HepG2 (cell line): Measurements from ENCODE around the gene HNRNPA1. TPM values are rescaled to one million over a fixed set of nuclear protein-coding genes. Genes with fewer than 3 reads are reported as not detected.

Source experiments
- CBFB ChIP-seq: sonication (generic); formaldehyde crosslinking; IDR thresholded peaks from 2 replicates; pipeline ENCODE4 v1.4.0; 2020; ENCODE audit warnings: missing genetic modification reagents
- HBP1 ChIP-seq: IDR thresholded peaks from 2 replicates; pipeline ENCODE4 v1.6.1; 2016; ENCODE audit warnings: low read depth, control low read depth
- HOXA5 ChIP-seq: sonication (generic); formaldehyde crosslinking; IDR thresholded peaks from 2 replicates; pipeline ENCODE4 v1.4.0; 2020; ENCODE audit warnings: missing genetic modification reagents
- KLF11 ChIP-seq: IDR thresholded peaks from 2 replicates; pipeline ENCODE4 v1.6.1; 2016; ENCODE audit warnings: missing compliant biosample characterization
- KLF13 ChIP-seq: sonication (generic); formaldehyde crosslinking; IDR thresholded peaks from 2 replicates; pipeline ENCODE4 v1.4.0; 2020; ENCODE audit warnings: mild to moderate bottlenecking, missing genetic modification reagents
- NFIC ChIP-seq: IDR thresholded peaks from 2 replicates; pipeline ENCODE4 v1.6.1; 2012; ENCODE audit warnings: mild to moderate bottlenecking, low read length, inconsistent platforms
- RFXANK ChIP-seq: IDR thresholded peaks from 2 replicates; pipeline ENCODE4 v1.6.1; 2016
- RNF219 ChIP-seq: sonication (generic); formaldehyde crosslinking; IDR thresholded peaks from 2 replicates; pipeline ENCODE4 v1.5.0; 2020; ENCODE audit warnings: mild to moderate bottlenecking, missing genetic modification reagents
- ZMAT5 ChIP-seq: sonication (generic); formaldehyde crosslinking; IDR thresholded peaks from 2 replicates; pipeline ENCODE4 v1.5.0; 2020; ENCODE audit warnings: mild to moderate bottlenecking, low read depth, missing genetic modification reagents, borderline replicate concordance
- polyA plus RNA-seq, 8 experiments: library from polyadenylated mRNA; depleted of rRNA in 3 of 8; stranded (reverse) in 7 of 8; unstranded in 1 of 8; fragments of >200 nt; fragmentation: Illumina TruSeq in 4 of 8; extraction: Trizol in 4 of 8; gene quantifications; 2 replicates each; pipeline versions ENCODE4 v1.2.1 to v1.2.3, GENCODE V29; 2011 to 2016; ENCODE audit warnings: low read depth in 4 of 8, missing spikeins in 1 of 8, mixed read lengths in 1 of 8; ENCODE audit not compliant: insufficient read depth in 1 of 8
- total RNA-seq, 5 experiments: library from RNA; depleted of rRNA; stranded (reverse); fragments of >200 nt; fragmentation: Illumina TruSeq; extraction: Trizol; gene quantifications; 2 replicates each; pipeline ENCODE4 v1.2.3, GENCODE V29; 2016; ENCODE audit warnings: low read depth in 1 of 5
- TF ChIP-seq, protein P1 (sequence below): IDR thresholded peaks from 2 replicates; pipeline ENCODE4 v1.6.1; 2018; ENCODE audit warnings: missing genetic modification reagents, mild to moderate bottlenecking, missing compliant biosample characterization
- TF ChIP-seq, protein P2 (sequence below): sonication (generic); formaldehyde crosslinking; IDR thresholded peaks from 2 replicates; pipeline ENCODE4 v1.5.0; 2020; ENCODE audit warnings: missing genetic modification reagents
- TF ChIP-seq, protein P3 (sequence below), 2 experiments: sonication (generic) in 1 of 2; formaldehyde crosslinking in 1 of 2; IDR thresholded peaks; 2 replicates each; pipeline versions ENCODE4 v1.4.0 to v1.6.1; 2018 to 2020; ENCODE audit warnings: missing genetic modification reagents in 2 of 2, borderline replicate concordance in 1 of 2, low read depth in 1 of 2, mild to moderate bottlenecking in 1 of 2, missing biosample characterization in 1 of 2
- TF ChIP-seq, protein P4 (sequence below): sonication (generic); formaldehyde crosslinking; IDR thresholded peaks from 2 replicates; pipeline ENCODE4 v1.4.0; 2020; ENCODE audit warnings: mild to moderate bottlenecking, missing genetic modification reagents

Gene HNRNPA1
- total and polyA plus RNA-seq, 2 of the 13 experiments (the other 11 are each of a cell fraction or from before 2014, with no cell fraction given) = 535 to 1,820 TPM

GRCh38 chr12:54324617-54325441, 44.3 kb downstream of the HNRNPA1 start, which contains the start of gene COPZ1 (continued):
- TF ChIP-seq, protein P1, sequence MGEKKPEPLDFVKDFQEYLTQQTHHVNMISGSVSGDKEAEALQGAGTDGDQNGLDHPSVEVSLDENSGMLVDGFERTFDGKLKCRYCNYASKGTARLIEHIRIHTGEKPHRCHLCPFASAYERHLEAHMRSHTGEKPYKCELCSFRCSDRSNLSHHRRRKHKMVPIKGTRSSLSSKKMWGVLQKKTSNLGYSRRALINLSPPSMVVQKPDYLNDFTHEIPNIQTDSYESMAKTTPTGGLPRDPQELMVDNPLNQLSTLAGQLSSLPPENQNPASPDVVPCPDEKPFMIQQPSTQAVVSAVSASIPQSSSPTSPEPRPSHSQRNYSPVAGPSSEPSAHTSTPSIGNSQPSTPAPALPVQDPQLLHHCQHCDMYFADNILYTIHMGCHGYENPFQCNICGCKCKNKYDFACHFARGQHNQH = 0 out of 2 replicates have a peak, but pooled peaks have one; percentile 20
- TF ChIP-seq, protein P2, sequence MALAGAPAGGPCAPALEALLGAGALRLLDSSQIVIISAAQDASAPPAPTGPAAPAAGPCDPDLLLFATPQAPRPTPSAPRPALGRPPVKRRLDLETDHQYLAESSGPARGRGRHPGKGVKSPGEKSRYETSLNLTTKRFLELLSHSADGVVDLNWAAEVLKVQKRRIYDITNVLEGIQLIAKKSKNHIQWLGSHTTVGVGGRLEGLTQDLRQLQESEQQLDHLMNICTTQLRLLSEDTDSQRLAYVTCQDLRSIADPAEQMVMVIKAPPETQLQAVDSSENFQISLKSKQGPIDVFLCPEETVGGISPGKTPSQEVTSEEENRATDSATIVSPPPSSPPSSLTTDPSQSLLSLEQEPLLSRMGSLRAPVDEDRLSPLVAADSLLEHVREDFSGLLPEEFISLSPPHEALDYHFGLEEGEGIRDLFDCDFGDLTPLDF (CRISPR knock-in tag) = peak; percentile 40; the same call in 1 of the 2 replicates
- TF ChIP-seq HOXA5 (CRISPR knock-in tag) = 0 out of 2 replicates have a peak, but pooled peaks have one; percentile 3
- TF ChIP-seq KLF13 (CRISPR knock-in tag) = no peak
- TF ChIP-seq NFIC = no peak
- TF ChIP-seq KLF11 = no peak; the same call in 1 of the 2 replicates
- TF ChIP-seq HBP1 (CRISPR knock-in tag) = no peak
- TF ChIP-seq CBFB = 0 out of 2 replicates have a peak, but pooled peaks have one; percentile 33
- 0 out of 2 replicates have a peak, but pooled peaks have one; percentile 43 for TF ChIP-seq RNF219
- TF ChIP-seq ZMAT5 (CRISPR knock-in tag) = no peak
- peak; percentile 90; the same call in 1 of the 2 replicates for TF ChIP-seq RFXANK
- TF ChIP-seq, protein P3, sequence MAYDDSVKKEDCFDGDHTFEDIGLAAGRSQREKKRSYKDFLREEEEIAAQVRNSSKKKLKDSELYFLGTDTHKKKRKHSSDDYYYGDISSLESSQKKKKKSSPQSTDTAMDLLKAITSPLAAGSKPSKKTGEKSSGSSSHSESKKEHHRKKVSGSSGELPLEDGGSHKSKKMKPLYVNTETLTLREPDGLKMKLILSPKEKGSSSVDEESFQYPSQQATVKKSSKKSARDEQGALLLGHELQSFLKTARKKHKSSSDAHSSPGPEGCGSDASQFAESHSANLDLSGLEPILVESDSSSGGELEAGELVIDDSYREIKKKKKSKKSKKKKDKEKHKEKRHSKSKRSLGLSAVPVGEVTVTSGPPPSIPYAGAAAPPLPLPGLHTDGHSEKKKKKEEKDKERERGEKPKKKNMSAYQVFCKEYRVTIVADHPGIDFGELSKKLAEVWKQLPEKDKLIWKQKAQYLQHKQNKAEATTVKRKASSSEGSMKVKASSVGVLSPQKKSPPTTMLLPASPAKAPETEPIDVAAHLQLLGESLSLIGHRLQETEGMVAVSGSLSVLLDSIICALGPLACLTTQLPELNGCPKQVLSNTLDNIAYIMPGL (CRISPR knock-in tag; IDR thresholded peaks at IDR 0.05; ENCODE audit: borderline replicate concordance in 1 of 2, low read depth in 1 of 2) = peak; percentile 63 to 78; a peak in 3 of 4 replicates
- TF ChIP-seq, protein P4, sequence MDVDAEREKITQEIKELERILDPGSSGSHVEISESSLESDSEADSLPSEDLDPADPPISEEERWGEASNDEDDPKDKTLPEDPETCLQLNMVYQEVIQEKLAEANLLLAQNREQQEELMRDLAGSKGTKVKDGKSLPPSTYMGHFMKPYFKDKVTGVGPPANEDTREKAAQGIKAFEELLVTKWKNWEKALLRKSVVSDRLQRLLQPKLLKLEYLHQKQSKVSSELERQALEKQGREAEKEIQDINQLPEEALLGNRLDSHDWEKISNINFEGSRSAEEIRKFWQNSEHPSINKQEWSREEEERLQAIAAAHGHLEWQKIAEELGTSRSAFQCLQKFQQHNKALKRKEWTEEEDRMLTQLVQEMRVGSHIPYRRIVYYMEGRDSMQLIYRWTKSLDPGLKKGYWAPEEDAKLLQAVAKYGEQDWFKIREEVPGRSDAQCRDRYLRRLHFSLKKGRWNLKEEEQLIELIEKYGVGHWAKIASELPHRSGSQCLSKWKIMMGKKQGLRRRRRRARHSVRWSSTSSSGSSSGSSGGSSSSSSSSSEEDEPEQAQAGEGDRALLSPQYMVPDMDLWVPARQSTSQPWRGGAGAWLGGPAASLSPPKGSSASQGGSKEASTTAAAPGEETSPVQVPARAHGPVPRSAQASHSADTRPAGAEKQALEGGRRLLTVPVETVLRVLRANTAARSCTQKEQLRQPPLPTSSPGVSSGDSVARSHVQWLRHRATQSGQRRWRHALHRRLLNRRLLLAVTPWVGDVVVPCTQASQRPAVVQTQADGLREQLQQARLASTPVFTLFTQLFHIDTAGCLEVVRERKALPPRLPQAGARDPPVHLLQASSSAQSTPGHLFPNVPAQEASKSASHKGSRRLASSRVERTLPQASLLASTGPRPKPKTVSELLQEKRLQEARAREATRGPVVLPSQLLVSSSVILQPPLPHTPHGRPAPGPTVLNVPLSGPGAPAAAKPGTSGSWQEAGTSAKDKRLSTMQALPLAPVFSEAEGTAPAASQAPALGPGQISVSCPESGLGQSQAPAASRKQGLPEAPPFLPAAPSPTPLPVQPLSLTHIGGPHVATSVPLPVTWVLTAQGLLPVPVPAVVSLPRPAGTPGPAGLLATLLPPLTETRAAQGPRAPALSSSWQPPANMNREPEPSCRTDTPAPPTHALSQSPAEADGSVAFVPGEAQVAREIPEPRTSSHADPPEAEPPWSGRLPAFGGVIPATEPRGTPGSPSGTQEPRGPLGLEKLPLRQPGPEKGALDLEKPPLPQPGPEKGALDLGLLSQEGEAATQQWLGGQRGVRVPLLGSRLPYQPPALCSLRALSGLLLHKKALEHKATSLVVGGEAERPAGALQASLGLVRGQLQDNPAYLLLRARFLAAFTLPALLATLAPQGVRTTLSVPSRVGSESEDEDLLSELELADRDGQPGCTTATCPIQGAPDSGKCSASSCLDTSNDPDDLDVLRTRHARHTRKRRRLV (CRISPR knock-in tag) = no peak
